Body of pancreas (tissue), 4 donors: Measurements from ENCODE around the gene LPAR6. TPM values are rescaled to one million over a fixed set of nuclear protein-coding genes. Genes with fewer than 3 reads are reported as not detected.

ENCODE experiments used
- ATAC-seq: fragments of 150-250 bp; one replicate; pipeline ENCODE4 v1.9.1; 2016
- DNase-seq, 4 donors: peaks; one replicate each; pipeline ENCODE4 v3.0.0-alpha.2; 2019
- H3K27ac ChIP-seq, 4 donors: fragments of 200-600 bp; sonication (generic); 1 replicate in 3 of 4; 2 replicates in 1 of 4; pipeline versions ENCODE4 v1.5.1 to v1.6.1; 2016 to 2019; ENCODE audit warnings: mild to moderate bottlenecking in 1 of 4, mixed read lengths in 1 of 4, moderate library complexity in 1 of 4
- H3K27me3 ChIP-seq, 2 donors: fragments of 200-600 bp; sonication (generic); one replicate each; pipeline ENCODE4 v1.6.0; 2016; ENCODE audit warnings: mild to moderate bottlenecking in 1 of 2
- H3K36me3 ChIP-seq, 2 donors: fragments of 200-600 bp; sonication (generic); replicated peaks in 1 of 2; 2 replicates each; pipeline ENCODE4 v1.5.1; 2016; ENCODE audit warnings: low read depth in 2 of 2; ENCODE audit not compliant: insufficient read depth in 1 of 2
- H3K4me1 ChIP-seq: fragments of 200-600 bp; sonication (generic); one replicate; pipeline ENCODE4 v1.6.0; 2016
- H3K4me3 ChIP-seq, 2 donors: fragments of 200-600 bp; sonication (generic); 1 replicate in 1 of 2; 2 replicates in 1 of 2; pipeline ENCODE4 v1.5.1; 2016 to 2019
- H3K9me3 ChIP-seq, 3 donors: fragments of 200-600 bp; sonication (generic); 1 replicate in 2 of 3; 2 replicates in 1 of 3; pipeline ENCODE4 v1.5.1; 2016
- CTCF ChIP-seq, 7 experiments: fragments of 450-650 bp in 4 of 7; fragments of 200-600 bp in 3 of 7; sonication (generic) in 3 of 7; IDR thresholded peaks; one replicate each; pipeline ENCODE4 v1.5.1; 2016 to 2019; ENCODE audit warnings: antibody characterized with exemption in 7 of 7
- POLR2A ChIP-seq, 3 donors: fragments of 450-650 bp; IDR thresholded peaks; one replicate each; pipeline ENCODE4 v1.6.1; 2016; ENCODE audit warnings: antibody characterized with exemption in 3 of 3, mild to moderate bottlenecking in 2 of 3
- WGBS, 2 donors: methylation state at CpG; one replicate each; pipeline ENCODE4 v1.1.5; 2017; 5-methylcytosine and 5-hydroxymethylcytosine counted together
- intact Hi-C: fragments of 100-400 bp; cut with DNase I; formaldehyde crosslinking; loops from one replicate; pipeline ENCODE4 v1.15.1; 2023
- total RNA-seq, 2 donors: library from RNA; depleted of rRNA; stranded (reverse); fragments of >200 nt; gene quantifications; one replicate each; pipeline ENCODE4 v1.1.0, GENCODE V29; 2016

Gene LPAR6
- total RNA-seq, 2 donors from 2014 or later: 6.3 to 11.7 TPM

GRCh38 chr13:48437371-48437770, 24.5 kb upstream of the LPAR6 start:
- TF ChIP-seq CTCF (IDR thresholded peaks at IDR 0.05): no peak
- no peak for TF ChIP-seq POLR2A (IDR thresholded peaks at IDR 0.05)
- no peaks in the 10 kb centered on the region for H3K27me3 ChIP-seq
- peak; percentile 26 to 55 (median 40) for DNase-seq
- peak overlapping the region in 2 of 4 donors; percentile 10 to 38 for H3K27ac ChIP-seq
- intact Hi-C loops: no loop called here
- no peak overlapping the region for H3K4me3 ChIP-seq
- WGBS, 2 donors: 6 to 16% methylated on average over 3 of the region's 3 CpGs
- H3K4me1 ChIP-seq: peaks cover 12% of the 10 kb centered on the region
- ATAC-seq: peak; percentile 30
- H3K36me3 ChIP-seq: no peaks in the 10 kb centered on the region
- H3K9me3 ChIP-seq: no peaks in the 10 kb centered on the region

- intact Hi-C loops: no loop called here
- peak overlapping the region in 1 of 4 donors; percentile 26 for H3K27ac ChIP-seq
- H3K4me3 ChIP-seq: no peak overlapping the region
- H3K4me1 ChIP-seq: peaks cover 18% of the 10 kb centered on the region
- no peak for DNase-seq
- no peak for ATAC-seq
- H3K36me3 ChIP-seq: no peaks in the 10 kb centered on the region
- TF ChIP-seq POLR2A (IDR thresholded peaks at IDR 0.05) (no peak), CTCF (IDR thresholded peaks at IDR 0.05) (no peak)
- no peaks in the 10 kb centered on the region for H3K27me3 ChIP-seq
- WGBS, 2 donors: 70 to 72% methylated on average over 2 of the region's 2 CpGs
- H3K9me3 ChIP-seq: no peaks in the 10 kb centered on the region
Observed at GRCh38 chr13:48436661-48437288, 23.9 kb upstream of the LPAR6 start.

DNA sequence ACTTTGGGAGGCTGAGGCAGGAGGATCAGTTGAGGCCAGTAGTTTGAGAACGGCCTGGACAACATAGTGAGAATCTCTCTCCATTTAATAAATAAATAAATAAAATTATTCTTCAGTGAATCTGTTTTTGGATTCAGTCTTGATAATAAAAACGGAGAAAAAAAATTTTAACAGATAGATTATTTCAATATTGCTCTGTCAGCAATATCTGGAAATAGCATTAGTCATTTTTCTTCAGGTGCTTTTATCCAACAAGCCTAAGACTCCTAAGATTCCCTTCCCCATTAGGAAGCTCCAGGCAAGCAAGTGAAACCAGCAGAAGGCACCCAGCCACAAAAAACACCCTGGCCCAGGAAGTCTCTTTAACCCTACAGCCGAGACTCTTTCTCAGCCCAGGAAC, 21.3 kb upstream of the LPAR6 start:
- Histone ChIP-seq H3K4me1 (peaks cover 22% of the 10 kb centered on the region), H3K4me3 (no peak overlapping the region), H3K36me3 (no peaks in the 10 kb centered on the region), H3K27ac (no peak overlapping the region), H3K9me3 (no peaks in the 10 kb centered on the region), H3K27me3 (no peaks in the 10 kb centered on the region)
- TF ChIP-seq POLR2A (IDR thresholded peaks at IDR 0.05) (no peak), CTCF (IDR thresholded peaks at IDR 0.05) (no peak)
- WGBS, 2 donors: 90 to 98% methylated on average over 3 of the region's 3 CpGs
- intact Hi-C loops: no loop called here
- ATAC-seq: no peak
- DNase-seq: no peak

GRCh38 chr13:48431987-48432615, 19.2 kb upstream of the LPAR6 start:
- Histone ChIP-seq H3K36me3 (no peaks in the 10 kb centered on the region), H3K4me3 (no peak overlapping the region), H3K9me3 (no peaks in the 10 kb centered on the region), H3K4me1 (peaks cover 16% of the 10 kb centered on the region), H3K27ac (peak overlapping the region in 2 of 4 donors; percentile 0 to 31), H3K27me3 (no peaks in the 10 kb centered on the region)
- whole genome bisulfite sequencing, 2 donors: 47 to 59% methylated on average over 2 of the region's 2 CpGs
- intact Hi-C loops: no loop called here
- ATAC-seq (no peak), DNase-seq (no peak)
- no peak for TF ChIP-seq POLR2A (IDR thresholded peaks at IDR 0.05)
- TF ChIP-seq CTCF (IDR thresholded peaks at IDR 0.05): no peak

DNA sequence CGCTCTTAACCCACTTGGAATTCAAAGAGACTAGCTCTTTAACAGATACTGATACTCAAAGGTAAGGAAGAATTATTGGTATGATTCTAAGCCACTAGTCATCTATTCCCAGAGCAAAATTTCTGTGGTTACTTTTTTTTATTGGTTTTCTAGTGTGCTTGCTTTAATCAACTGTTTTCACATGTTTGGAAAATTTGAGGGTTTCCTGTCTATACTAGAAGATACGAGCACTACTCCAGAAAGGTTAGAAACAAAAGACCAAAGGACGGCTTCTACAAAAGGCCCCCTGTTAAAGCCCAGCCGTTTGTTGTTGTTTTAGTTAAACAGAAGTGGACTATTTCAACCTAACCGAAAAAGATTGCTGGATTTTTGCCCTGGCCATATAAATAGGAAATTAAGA, 18.5 kb upstream of the LPAR6 start:
- Histone ChIP-seq H3K4me1 (peaks cover 12% of the 10 kb centered on the region), H3K27ac (peak overlapping the region in 1 of 4 donors; percentile 31), H3K27me3 (no peaks in the 10 kb centered on the region), H3K36me3 (no peaks in the 10 kb centered on the region), H3K9me3 (no peaks in the 10 kb centered on the region), H3K4me3 (no peak overlapping the region)
- ATAC-seq (no peak), DNase-seq (no peak)
- TF ChIP-seq POLR2A (IDR thresholded peaks at IDR 0.05): no peak
- TF ChIP-seq CTCF (IDR thresholded peaks at IDR 0.05): no peak
- intact Hi-C loops: no loop called here
- 56 to 67% methylated on average over 5 of the region's 5 CpGs for WGBS, 2 donors
